ENCODE measurements around the gene MTF1. TPM values are rescaled to one million over a fixed set of nuclear protein-coding genes. Genes with fewer than 3 reads are reported as not detected.

The MTF1 gene
- total RNA-seq, 6 experiments from 2014 or later = 20.2 to 24.4 (median 22.2) TPM

DNA sequence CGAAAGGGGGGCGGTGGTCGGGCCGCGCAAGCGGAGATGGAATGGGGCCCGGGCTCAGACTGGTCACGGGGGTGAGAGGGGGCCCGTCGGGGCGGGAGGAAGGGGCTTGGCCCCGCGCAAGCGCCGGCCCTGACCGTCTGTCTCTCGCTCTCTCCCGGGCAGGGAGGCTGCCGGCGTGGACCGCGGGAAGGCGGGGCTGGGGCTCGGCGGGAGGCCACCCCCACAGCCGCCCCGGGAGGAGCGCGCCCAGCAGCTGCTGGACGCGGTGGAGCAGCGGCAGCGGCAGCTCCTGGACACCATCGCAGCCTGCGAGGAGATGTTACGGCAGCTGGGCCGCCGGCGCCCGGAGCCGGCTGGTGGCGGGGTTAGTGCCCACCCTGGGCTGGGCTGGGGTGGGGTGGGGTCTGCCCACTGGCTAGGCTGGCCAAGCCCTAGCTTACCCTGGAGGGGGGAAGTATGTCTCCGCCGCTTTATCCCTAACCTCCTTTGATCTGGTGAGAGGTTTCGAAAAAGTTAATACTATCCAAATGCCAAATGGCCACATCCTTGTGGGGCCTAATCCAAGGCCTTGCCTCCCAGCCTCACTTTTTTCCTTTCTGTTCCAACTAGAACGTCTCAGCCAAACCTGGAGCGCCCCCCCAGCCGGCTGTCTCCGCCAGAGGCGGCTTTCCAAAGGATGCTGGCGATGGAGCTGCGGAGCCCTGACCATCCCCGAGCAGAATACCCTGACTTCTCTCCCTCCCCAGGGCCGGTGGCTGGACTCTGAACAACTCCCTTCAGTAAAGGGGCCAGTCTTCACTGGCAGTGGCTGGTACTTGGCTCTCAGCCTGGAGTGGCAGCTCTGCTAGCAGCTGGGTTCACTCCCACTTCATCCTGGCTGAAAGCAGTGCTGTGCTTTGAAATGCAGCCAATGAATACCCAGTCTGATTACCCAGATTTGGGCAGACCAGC, 50.7 kb downstream of the MTF1 start:
- TF ChIP-seq, protein P1, sequence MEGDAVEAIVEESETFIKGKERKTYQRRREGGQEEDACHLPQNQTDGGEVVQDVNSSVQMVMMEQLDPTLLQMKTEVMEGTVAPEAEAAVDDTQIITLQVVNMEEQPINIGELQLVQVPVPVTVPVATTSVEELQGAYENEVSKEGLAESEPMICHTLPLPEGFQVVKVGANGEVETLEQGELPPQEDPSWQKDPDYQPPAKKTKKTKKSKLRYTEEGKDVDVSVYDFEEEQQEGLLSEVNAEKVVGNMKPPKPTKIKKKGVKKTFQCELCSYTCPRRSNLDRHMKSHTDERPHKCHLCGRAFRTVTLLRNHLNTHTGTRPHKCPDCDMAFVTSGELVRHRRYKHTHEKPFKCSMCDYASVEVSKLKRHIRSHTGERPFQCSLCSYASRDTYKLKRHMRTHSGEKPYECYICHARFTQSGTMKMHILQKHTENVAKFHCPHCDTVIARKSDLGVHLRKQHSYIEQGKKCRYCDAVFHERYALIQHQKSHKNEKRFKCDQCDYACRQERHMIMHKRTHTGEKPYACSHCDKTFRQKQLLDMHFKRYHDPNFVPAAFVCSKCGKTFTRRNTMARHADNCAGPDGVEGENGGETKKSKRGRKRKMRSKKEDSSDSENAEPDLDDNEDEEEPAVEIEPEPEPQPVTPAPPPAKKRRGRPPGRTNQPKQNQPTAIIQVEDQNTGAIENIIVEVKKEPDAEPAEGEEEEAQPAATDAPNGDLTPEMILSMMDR (IDR thresholded peaks at IDR 0.05) = peak; percentile 28; the same call in 1 of the 2 replicates
- Mint-ChIP-seq H3K4me3 (peak overlapping the region; percentile 95), H3K36me3 (ENCODE audit: low read depth) (peaks cover 21% of the 10 kb centered on the region), H3K27me3 (ENCODE audit: insufficient read depth) (peaks cover 6% of the 10 kb centered on the region), H3K9me3 (no peaks in the 10 kb centered on the region), H3K4me1 (ENCODE audit: low read depth) (peaks cover 20% of the 10 kb centered on the region), H3K27ac (peak overlapping the region; percentile 93)
- DNase-seq = peak; percentile 70

DNA sequence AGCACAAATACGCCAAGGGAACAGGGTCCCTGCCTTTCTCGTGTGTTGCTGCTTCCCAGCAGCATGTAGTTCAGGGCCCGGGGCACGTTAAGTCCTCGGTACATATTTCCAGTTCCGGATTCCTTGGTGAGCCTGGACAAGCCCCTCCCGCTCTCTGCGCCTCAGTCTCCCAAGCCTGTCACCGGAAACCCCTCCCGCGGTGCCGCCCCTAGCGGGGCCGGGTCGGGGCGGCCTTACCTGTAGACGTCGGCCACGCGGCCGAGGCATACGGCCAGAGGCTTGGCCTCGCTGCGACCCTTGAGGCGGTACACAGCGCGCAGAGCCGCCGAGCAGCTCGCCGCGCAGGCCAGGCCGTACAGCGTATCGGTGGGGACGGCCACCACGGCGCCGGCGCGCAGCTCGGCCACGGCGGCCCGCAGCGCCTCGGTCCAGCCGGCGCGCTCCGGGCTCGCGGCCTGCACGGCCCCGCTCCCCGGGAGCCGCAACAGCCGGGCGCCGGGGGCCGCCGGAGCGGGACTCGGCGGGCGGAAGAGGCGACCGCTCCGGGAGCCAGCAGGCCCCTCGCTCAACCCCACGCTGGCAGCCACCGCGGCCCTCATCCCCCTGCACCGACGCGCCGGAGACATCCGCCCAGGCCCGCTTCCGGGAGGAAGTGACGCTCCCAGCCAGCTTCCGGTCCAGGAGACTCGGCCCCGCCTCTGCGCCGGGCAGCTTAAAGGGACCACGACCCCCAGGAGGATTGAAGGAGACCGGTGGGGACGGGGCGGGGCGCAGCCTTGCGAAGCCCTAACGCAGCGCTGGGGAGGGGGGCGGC, 51.6 kb downstream of the MTF1 start, which contains the start of the genes C1orf122 and YRDC:
Gene C1orf122 (plus strand): TSS at position 236 of the 814 bp plus-strand sequence. CDS start 615 bp downstream, outside the sequence.
Gene YRDC (minus strand): TSS at position 654 of the 814 bp plus-strand sequence. CDS start 28 bp downstream, at position 626.
- H3K36me3 Mint-ChIP-seq (ENCODE audit: low read depth) = peaks cover 22% of the 10 kb centered on the region
- peak within 1 kb of the TSS; percentile 93 for H3K27ac Mint-ChIP-seq
- H3K4me1 Mint-ChIP-seq (ENCODE audit: low read depth) = peaks cover 20% of the 10 kb centered on the region
- no peaks in the 10 kb centered on the region for H3K9me3 Mint-ChIP-seq
- TF ChIP-seq, protein P1 (IDR thresholded peaks at IDR 0.05) = 0 out of 2 replicates have a peak, but pooled peaks have one; percentile 11
- peak; percentile 87 for DNase-seq
- H3K27me3 Mint-ChIP-seq (ENCODE audit: insufficient read depth) = peaks cover 6% of the 10 kb centered on the region
- H3K4me3 Mint-ChIP-seq = peak within 1 kb of the TSS; percentile 95

DNA sequence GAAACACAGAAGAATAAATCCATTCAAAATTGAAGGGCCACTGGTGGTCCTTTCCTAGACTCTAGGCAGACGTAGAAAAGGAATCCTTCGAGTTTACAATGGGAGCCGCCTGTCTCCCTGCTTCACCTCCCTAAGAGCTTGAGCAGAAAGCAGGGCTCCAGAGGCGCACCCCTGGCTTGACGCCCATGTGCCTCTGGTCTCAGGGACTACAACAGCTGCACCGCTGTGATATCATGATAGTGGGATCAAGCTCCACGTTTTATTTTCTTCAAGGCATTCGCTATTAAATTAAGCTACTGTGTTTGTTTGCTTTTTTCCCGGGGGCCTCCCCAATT, 52.2 kb downstream of the MTF1 start:
- peaks cover 20% of the 10 kb centered on the region for H3K4me1 Mint-ChIP-seq (ENCODE audit: low read depth)
- peak overlapping the region; percentile 93 for H3K27ac Mint-ChIP-seq
- peak overlapping the region; percentile 95 for H3K4me3 Mint-ChIP-seq
- TF ChIP-seq, protein P1 (IDR thresholded peaks at IDR 0.05) = no peak
- H3K27me3 Mint-ChIP-seq (ENCODE audit: insufficient read depth) = peaks cover 6% of the 10 kb centered on the region
- H3K36me3 Mint-ChIP-seq (ENCODE audit: low read depth) = peaks cover 23% of the 10 kb centered on the region
- H3K9me3 Mint-ChIP-seq = no peaks in the 10 kb centered on the region
- no peak for DNase-seq

DNA sequence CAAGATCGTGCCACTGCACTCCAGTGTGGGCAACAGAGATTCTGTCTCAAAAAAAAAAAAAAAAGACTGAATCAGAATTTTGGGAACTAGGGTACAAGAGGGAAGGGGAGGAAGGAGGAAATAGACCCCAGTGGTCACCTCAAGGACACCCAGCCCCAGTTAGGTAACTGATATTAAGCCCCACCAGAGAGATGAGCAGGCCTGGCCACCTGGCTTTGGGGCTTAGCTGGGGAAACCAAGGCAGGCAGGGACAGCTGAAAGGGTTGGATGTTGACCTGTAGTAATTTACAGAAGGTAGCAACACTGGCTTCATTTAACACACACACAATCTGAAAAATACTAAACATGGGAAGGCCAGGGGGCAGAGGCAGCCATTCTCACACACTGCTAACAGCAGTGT, 57.0 kb downstream of the MTF1 start:
- Mint-ChIP-seq H3K27ac (no peak overlapping the region; the same call in 1 of the 2 replicates), H3K4me3 (no peak overlapping the region), H3K9me3 (no peaks in the 10 kb centered on the region), H3K36me3 (ENCODE audit: low read depth) (peaks cover 22% of the 10 kb centered on the region), H3K27me3 (ENCODE audit: insufficient read depth) (peaks cover 2% of the 10 kb centered on the region; the same call in 1 of the 2 replicates), H3K4me1 (ENCODE audit: low read depth) (peaks cover 6% of the 10 kb centered on the region; the same call in 1 of the 2 replicates)
- TF ChIP-seq, protein P1 (IDR thresholded peaks at IDR 0.05) = no peak
- no peak for DNase-seq

DNA sequence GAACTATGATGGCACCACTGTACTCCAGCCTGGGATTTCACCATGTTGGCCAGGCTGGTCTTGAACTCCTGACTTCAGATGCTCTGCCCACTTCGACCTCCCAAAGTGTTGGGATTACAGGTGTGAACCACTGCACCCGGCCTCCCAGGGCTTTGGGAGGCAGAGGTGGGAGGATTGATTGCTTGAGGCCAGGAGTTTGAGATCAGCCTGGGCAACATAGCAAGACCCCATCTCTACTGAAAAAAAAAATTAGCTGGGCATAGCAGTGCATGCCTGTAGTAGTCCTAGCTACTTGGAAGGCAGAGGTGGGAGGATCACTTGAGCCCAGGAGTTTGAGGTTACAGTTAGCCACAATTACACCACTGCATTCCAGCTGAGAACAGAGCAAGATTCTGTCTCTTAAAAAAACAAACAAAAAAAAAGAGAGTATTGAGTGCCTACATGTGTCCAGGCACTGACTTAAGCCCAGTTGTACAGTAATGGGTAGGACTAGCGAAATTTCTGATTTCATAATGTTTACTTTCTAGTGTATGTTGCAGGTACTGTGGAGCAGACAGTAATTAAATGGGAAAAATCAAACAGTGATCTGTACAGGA, 61.5 kb downstream of the MTF1 start:
- Mint-ChIP-seq H3K27ac (peak overlapping the region; percentile 6; the same call in 1 of the 2 replicates), H3K9me3 (no peaks in the 10 kb centered on the region), H3K27me3 (ENCODE audit: insufficient read depth) (peaks cover 2% of the 10 kb centered on the region; the same call in 1 of the 2 replicates), H3K4me1 (ENCODE audit: low read depth) (peaks cover 19% of the 10 kb centered on the region), H3K4me3 (no peak overlapping the region), H3K36me3 (ENCODE audit: low read depth) (peaks cover 12% of the 10 kb centered on the region)
- TF ChIP-seq, protein P1 (IDR thresholded peaks at IDR 0.05) = no peak
- DNase-seq = peak; percentile 64

All from HFFc6 (cell line).